Measurements from ENCODE around the gene ZFP42.
"Not testable (repeated sequence)": the region's sequence is repeated elsewhere in the genome, so short reads cannot be mapped to it uniquely, and the experiment has no call there.

Gene ZFP42

GRCh38 chr4:188023682-188024081, 28.1 kb downstream of the ZFP42 start:
- DNase-seq: no peak

- DNase-seq: no peak
Observed at GRCh38 chr4:188025476-188025875, 29.9 kb downstream of the ZFP42 start.

GRCh38 chr4:188029114-188029513, 33.5 kb downstream of the ZFP42 start:
- no peak for DNase-seq

- no peak for DNase-seq
Observed at GRCh38 chr4:188030401-188030800, 34.8 kb downstream of the ZFP42 start.

- no peak for DNase-seq
Observed at GRCh38 chr4:188031751-188032150, 36.2 kb downstream of the ZFP42 start.

- DNase-seq: no peak
Observed at GRCh38 chr4:188032170-188032569, 36.6 kb downstream of the ZFP42 start.

GRCh38 chr4:188032583-188032982, 37.0 kb downstream of the ZFP42 start:
- DNase-seq: no peak

- DNase-seq: no peak
Observed at GRCh38 chr4:188037003-188037713, 41.6 kb downstream of the ZFP42 start.

- no peak for DNase-seq
Observed at GRCh38 chr4:188041721-188042120, 46.1 kb downstream of the ZFP42 start.

- no peak for DNase-seq
Observed at GRCh38 chr4:188042191-188042590, 46.6 kb downstream of the ZFP42 start.

GRCh38 chr4:188043154-188043553, 47.6 kb downstream of the ZFP42 start:
- DNase-seq: no peak

- DNase-seq: not testable (repeated sequence)
Observed at GRCh38 chr4:188045461-188045860, 49.9 kb downstream of the ZFP42 start.

GRCh38 chr4:188046657-188047056, 51.1 kb downstream of the ZFP42 start:
- DNase-seq: no peak

GRCh38 chr4:188053302-188053701, 57.7 kb downstream of the ZFP42 start:
- DNase-seq: no peak

Data from activated CD8-positive, alpha-beta memory T cell treated with anti-CD3 and anti-CD28 coated beads for 24 hours (primary cell).